GM23338 (cell line): ENCODE data around the gene SAP130.

ENCODE experiments used
- EZH2 ChIP-seq: fragments of 200-600 bp; sonication (generic); IDR thresholded peaks from one replicate; pipeline ENCODE4 v1.8.0; 2017; ENCODE audit warnings: antibody characterized with exemption, mild to moderate bottlenecking, low read depth; ENCODE audit not compliant: unreplicated experiment
- EZH2phosphoT487 ChIP-seq: fragments of 200-600 bp; sonication (generic); IDR thresholded peaks from one replicate; pipeline ENCODE4 v1.8.1; 2018; ENCODE audit warnings: antibody characterized with exemption; ENCODE audit not compliant: unreplicated experiment
- POLR2AphosphoS5 ChIP-seq: IDR thresholded peaks from 2 replicates; pipeline ENCODE4 v1.6.1; 2016; ENCODE audit warnings: antibody characterized with exemption, low read depth
- ZNF331 ChIP-seq: fragments of 250-450 bp; sonication (Bioruptor Pico); IDR thresholded peaks from 2 replicates; pipeline ENCODE4 v1.5.0; 2020; ENCODE audit warnings: low read depth, mild to moderate bottlenecking, moderate library complexity
- TF ChIP-seq, protein P1 (sequence below), 2 experiments: fragments of 200-600 bp in 1 of 2; sonication (generic) in 1 of 2; conservative IDR thresholded peaks; 2 replicates each; pipeline versions ENCODE4 v1.5.1 to v1.6.1; 2016 to 2017; ENCODE audit warnings: antibody characterized with exemption in 2 of 2, low read depth in 2 of 2, mild to moderate bottlenecking in 2 of 2, moderate library complexity in 1 of 2

- TF ChIP-seq POLR2AphosphoS5: no peak
- TF ChIP-seq EZH2: no peak
- TF ChIP-seq, protein P1, sequence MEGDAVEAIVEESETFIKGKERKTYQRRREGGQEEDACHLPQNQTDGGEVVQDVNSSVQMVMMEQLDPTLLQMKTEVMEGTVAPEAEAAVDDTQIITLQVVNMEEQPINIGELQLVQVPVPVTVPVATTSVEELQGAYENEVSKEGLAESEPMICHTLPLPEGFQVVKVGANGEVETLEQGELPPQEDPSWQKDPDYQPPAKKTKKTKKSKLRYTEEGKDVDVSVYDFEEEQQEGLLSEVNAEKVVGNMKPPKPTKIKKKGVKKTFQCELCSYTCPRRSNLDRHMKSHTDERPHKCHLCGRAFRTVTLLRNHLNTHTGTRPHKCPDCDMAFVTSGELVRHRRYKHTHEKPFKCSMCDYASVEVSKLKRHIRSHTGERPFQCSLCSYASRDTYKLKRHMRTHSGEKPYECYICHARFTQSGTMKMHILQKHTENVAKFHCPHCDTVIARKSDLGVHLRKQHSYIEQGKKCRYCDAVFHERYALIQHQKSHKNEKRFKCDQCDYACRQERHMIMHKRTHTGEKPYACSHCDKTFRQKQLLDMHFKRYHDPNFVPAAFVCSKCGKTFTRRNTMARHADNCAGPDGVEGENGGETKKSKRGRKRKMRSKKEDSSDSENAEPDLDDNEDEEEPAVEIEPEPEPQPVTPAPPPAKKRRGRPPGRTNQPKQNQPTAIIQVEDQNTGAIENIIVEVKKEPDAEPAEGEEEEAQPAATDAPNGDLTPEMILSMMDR (conservative IDR thresholded peaks at IDR 0.05; ENCODE audit: low read depth in 2 of 2): no peak
- TF ChIP-seq ZNF331 (CRISPR knock-in tag): no peak
- TF ChIP-seq EZH2phosphoT487: no peak
Observed at GRCh38 chr2:127917916-127918315, 109.9 kb downstream of the SAP130 start.
